H9 (cell line): ENCODE results near the gene TFDP1. TPM values are rescaled to one million over a fixed set of nuclear protein-coding genes. Genes with fewer than 3 reads are reported as not detected.
A peak's percentile ranks its signal among the peaks of the same experiment; 100 is the strongest.

Experiments used
- DNase-seq: peaks from one replicate; pipeline ENCODE4 v3.0.0-alpha.2; 2017
- H2AFZ ChIP-seq: one replicate; pipeline ENCODE4 v1.6.1; 2013; ENCODE audit warnings: mild to moderate bottlenecking, low read length, control low read depth, moderate library complexity
- H2AK5ac ChIP-seq: 2 replicates; pipeline ENCODE4 v1.6.1; 2013; ENCODE audit warnings: low read length, control low read depth, mixed read lengths; ENCODE audit not compliant: insufficient read length
- H2BK120ac ChIP-seq: one replicate; pipeline ENCODE4 v1.6.1; 2013; ENCODE audit warnings: low read depth, mild to moderate bottlenecking, low read length, control low read depth, inconsistent platforms; ENCODE audit not compliant: poor library complexity, severe bottlenecking
- H2BK12ac ChIP-seq: 2 replicates; pipeline ENCODE4 v1.6.1; 2013; ENCODE audit warnings: low read length, control low read depth, mixed read lengths, low read depth; ENCODE audit not compliant: insufficient read length
- H2BK15ac ChIP-seq: 2 replicates; pipeline ENCODE4 v1.6.1; 2013; ENCODE audit warnings: low read depth, low read length, control low read depth
- H2BK20ac ChIP-seq: one replicate; pipeline ENCODE4 v1.6.1; 2013; ENCODE audit warnings: low read depth, mild to moderate bottlenecking, low read length, control low read depth, inconsistent platforms; ENCODE audit not compliant: poor library complexity, severe bottlenecking
- H2BK5ac ChIP-seq: 2 replicates; pipeline ENCODE4 v1.6.1; 2013; ENCODE audit warnings: low read length, control low read depth, mixed read lengths; ENCODE audit not compliant: insufficient read length
- H3K14ac ChIP-seq: 2 replicates; pipeline ENCODE4 v1.6.1; 2013; ENCODE audit warnings: low read length, control low read depth; ENCODE audit not compliant: insufficient read depth
- H3K18ac ChIP-seq: 2 replicates; pipeline ENCODE4 v1.6.1; 2013; ENCODE audit warnings: low read depth, mild to moderate bottlenecking, mixed read lengths, low read length, control low read depth; ENCODE audit not compliant: insufficient read length
- H3K23ac ChIP-seq: 2 replicates; pipeline ENCODE4 v1.6.1; 2013; ENCODE audit warnings: low read length, control low read depth, mixed read lengths, low read depth; ENCODE audit not compliant: insufficient read length
- H3K23me2 ChIP-seq: 2 replicates; pipeline ENCODE4 v1.6.1; 2013; ENCODE audit warnings: low read depth, mild to moderate bottlenecking, mixed read lengths, low read length, control low read depth; ENCODE audit not compliant: insufficient read length, poor library complexity, severe bottlenecking
- H3K27ac ChIP-seq: 2 replicates; pipeline ENCODE4 v1.5.1; 2013; ENCODE audit warnings: low read length, control low read depth, mixed read lengths, low read depth; ENCODE audit not compliant: insufficient read length
- H3K27me3 ChIP-seq: 2 replicates; pipeline ENCODE4 v1.6.1; 2013; ENCODE audit warnings: low read length, control low read depth, inconsistent platforms; ENCODE audit not compliant: insufficient read depth
- H3K4ac ChIP-seq: 2 replicates; pipeline ENCODE4 v1.6.1; 2013; ENCODE audit warnings: low read depth, mild to moderate bottlenecking, control low read depth, inconsistent platforms, low read length, moderate library complexity
- H3K4me1 ChIP-seq: 2 replicates; pipeline ENCODE4 v1.6.1; 2013; ENCODE audit warnings: low read length, control low read depth, inconsistent platforms; ENCODE audit not compliant: insufficient read depth
- H3K4me2 ChIP-seq: 2 replicates; pipeline ENCODE4 v1.6.1; 2013; ENCODE audit warnings: low read length, control low read depth, mixed read lengths; ENCODE audit not compliant: insufficient read length, insufficient read depth
- H3K56ac ChIP-seq: 2 replicates; pipeline ENCODE4 v1.6.1; 2013; ENCODE audit warnings: low read depth, mild to moderate bottlenecking, mixed read lengths, low read length, control low read depth; ENCODE audit not compliant: insufficient read length
- H3K79me1 ChIP-seq: 2 replicates; pipeline ENCODE4 v1.6.1; 2013; ENCODE audit warnings: low read depth, mild to moderate bottlenecking, moderate library complexity, low read length, control low read depth, inconsistent platforms; ENCODE audit not compliant: insufficient read depth, poor library complexity, severe bottlenecking
- H3K79me2 ChIP-seq: 2 replicates; pipeline ENCODE4 v1.6.1; 2013; ENCODE audit warnings: low read length, control low read depth, inconsistent platforms; ENCODE audit not compliant: insufficient read depth
- H3K9ac ChIP-seq: 2 replicates; pipeline ENCODE4 v1.6.1; 2013; ENCODE audit warnings: low read length, control low read depth, mixed read lengths; ENCODE audit not compliant: insufficient read length; ENCODE audit errors: extremely low read depth
- H3K9me3 ChIP-seq: one replicate; pipeline ENCODE4 v1.6.1; 2013; ENCODE audit warnings: low read depth, low read length, inconsistent platforms; ENCODE audit not compliant: control insufficient read depth
- H3T11ph ChIP-seq: one replicate; pipeline ENCODE4 v1.6.1; 2013; ENCODE audit warnings: mild to moderate bottlenecking, low read length, control low read depth, inconsistent platforms
- H4K20me1 ChIP-seq: one replicate; pipeline ENCODE4 v1.6.1; 2013; ENCODE audit not compliant: control insufficient read depth, insufficient read length, insufficient read depth
- H4K5ac ChIP-seq: 2 replicates; pipeline ENCODE4 v1.6.1; 2013; ENCODE audit warnings: low read depth, mild to moderate bottlenecking, mixed read lengths, low read length, control low read depth; ENCODE audit not compliant: insufficient read length
- H4K8ac ChIP-seq: replicated peaks from 2 replicates; pipeline ENCODE4 v1.6.1; 2013; ENCODE audit warnings: low read length, control low read depth, mixed read lengths, low read depth; ENCODE audit not compliant: insufficient read length
- H4K91ac ChIP-seq: 2 replicates; pipeline ENCODE4 v1.6.1; 2013; ENCODE audit warnings: low read depth, mild to moderate bottlenecking, moderate library complexity, mixed read lengths, low read length, control low read depth; ENCODE audit not compliant: insufficient read length
- H3K27ac Mint-ChIP-seq, 3 experiments: 2 replicates in 2 of 3; 3 replicates in 1 of 3; pipeline ENCODE4 v1.8.0; 2020 to 2021; ENCODE audit warnings: mixed read lengths in 3 of 3, mild to moderate bottlenecking in 1 of 3, moderate library complexity in 1 of 3
- H3K27me3 Mint-ChIP-seq: 2 replicates; pipeline ENCODE4 v1.8.0; 2021; ENCODE audit warnings: low read depth, mild to moderate bottlenecking, moderate library complexity, mixed read lengths
- H3K36me3 Mint-ChIP-seq, 3 experiments: 2 replicates in 2 of 3; 3 replicates in 1 of 3; pipeline ENCODE4 v1.8.0; 2020 to 2021; ENCODE audit warnings: low read depth in 3 of 3, mixed read lengths in 3 of 3; ENCODE audit not compliant: insufficient read depth in 1 of 3
- H3K4me1 Mint-ChIP-seq, 2 experiments: 2 replicates each; pipeline ENCODE4 v1.8.0; 2020; ENCODE audit warnings: mixed read lengths in 2 of 2
- H3K4me3 Mint-ChIP-seq, 2 experiments: 2 replicates in 1 of 2; 3 replicates in 1 of 2; pipeline ENCODE4 v1.8.0; 2020 to 2021; ENCODE audit warnings: mild to moderate bottlenecking in 2 of 2, mixed read lengths in 2 of 2, moderate library complexity in 1 of 2
- H3K9me3 Mint-ChIP-seq, 2 experiments: 2 replicates in 1 of 2; 3 replicates in 1 of 2; pipeline ENCODE4 v1.8.0; 2020; ENCODE audit warnings: mild to moderate bottlenecking in 2 of 2, mixed read lengths in 2 of 2, moderate library complexity in 1 of 2
- CTCF ChIP-seq: fragments of 200-600 bp; sonication (generic); conservative IDR thresholded peaks from 3 replicates; pipeline ENCODE4 v1.8.0; 2021; ENCODE audit warnings: antibody characterized with exemption, mild to moderate bottlenecking
- WGBS: extraction: QIAGEN DNeasy Blood & Tissue Kit; methylation state at CpG from one replicate; pipeline ENCODE4 v1.1.7; 2013; ENCODE audit warnings: missing lambda C conversion rate, low lambda C conversion rate, mixed read lengths; ENCODE audit not compliant: insufficient read length; ENCODE audit errors: extremely low coverage; 5-methylcytosine and 5-hydroxymethylcytosine counted together
- long read RNA-seq: library from polyadenylated mRNA; unstranded; transcript quantifications from one replicate; pipeline ENCODE4 v2.0.0, GENCODE V29; 2020
- total RNA-seq: library from RNA; stranded (reverse); gene quantifications from 2 replicates; pipeline ENCODE4 v1.2.1, GENCODE V29; 2021

Gene TFDP1
- total RNA-seq = 109 and 111 TPM in 2 replicates
- long read RNA-seq, partial matches to known transcripts = 23 of 119 reads
- long read RNA-seq, other reads (novel, unspliced or antisense) = 96 of 119 reads

DNA sequence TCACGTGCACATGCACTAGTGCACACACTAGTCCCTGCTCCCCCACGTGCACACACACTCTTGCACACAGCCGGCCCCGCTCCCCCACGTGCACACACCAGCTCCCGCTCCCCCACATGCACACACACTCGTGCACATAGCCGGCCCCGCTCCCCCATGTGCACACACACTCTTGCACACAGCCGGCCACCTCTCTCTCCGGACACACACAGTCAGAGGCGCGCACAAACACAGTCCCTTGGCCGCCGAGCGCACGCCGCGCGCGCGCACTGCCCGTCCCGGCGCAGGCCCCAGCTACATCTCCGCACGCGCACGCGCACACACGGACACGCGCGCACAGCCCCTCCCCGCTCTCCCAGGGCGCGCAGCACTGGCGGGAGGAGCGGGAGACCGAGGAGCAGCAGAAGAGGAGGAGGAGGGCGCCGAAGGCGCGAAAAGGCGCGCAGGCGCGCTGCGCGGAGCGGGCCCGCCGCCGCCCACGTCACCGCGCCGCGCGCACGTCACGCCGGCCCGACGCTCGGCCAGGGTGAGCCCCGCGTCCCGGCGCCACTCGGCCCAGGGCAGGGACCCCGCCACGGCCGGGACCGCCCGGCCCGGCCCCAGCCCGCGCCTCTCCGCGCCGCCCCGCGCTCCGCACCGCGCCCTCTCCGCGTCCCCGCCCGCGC is at the start of gene TFDP1:
TSS of gene TFDP1 (plus strand) at position 549 of the 665 bp plus-strand sequence. CDS start 1,085 bp downstream, outside the sequence.
- Histone ChIP-seq H2BK5ac (no peak within 1 kb of the TSS), H3K23ac (no peak within 1 kb of the TSS), H3K18ac (peak within 1 kb of the TSS; percentile 11), H3K4me1 (peaks cover 3% of the 10 kb centered on the region; the same call in 1 of the 2 replicates), H3K4me2 (peak within 1 kb of the TSS; percentile 64), H3K27me3 (no peaks in the 10 kb centered on the region), H4K91ac (no peak within 1 kb of the TSS), H2AFZ (no peak within 1 kb of the TSS), H3K9ac (peak within 1 kb of the TSS; percentile 33), H3K9me3 (no peaks in the 10 kb centered on the region), H3K79me1 (peaks cover 10% of the 10 kb centered on the region), H3K27ac (no peak within 1 kb of the TSS), H4K5ac (no peak within 1 kb of the TSS), H2BK12ac (no peak within 1 kb of the TSS), H3K14ac (peak within 1 kb of the TSS; percentile 41), H2AK5ac (no peak within 1 kb of the TSS), H4K8ac (no peak within 1 kb of the TSS), H3K4ac (no peak within 1 kb of the TSS), H3K79me2 (peaks cover 22% of the 10 kb centered on the region; the same call in 1 of the 2 replicates), H2BK120ac (no peak within 1 kb of the TSS), H3K23me2 (no peaks in the 10 kb centered on the region), H4K20me1 (no peaks in the 10 kb centered on the region), H3K56ac (no peak within 1 kb of the TSS), H2BK20ac (no peak within 1 kb of the TSS), H3T11ph (no peak within 1 kb of the TSS), H2BK15ac (no peak within 1 kb of the TSS)
- Mint-ChIP-seq H3K9me3 (peaks cover 0 to 2% of the 10 kb centered on the region in 2 experiments; a peak in 1 of 5 replicates), H3K4me1 (peaks cover 20 to 23% of the 10 kb centered on the region in 2 experiments), H3K36me3 (peaks cover 24 to 38% (median 27%) of the 10 kb centered on the region in 3 experiments), H3K27ac (peak within 1 kb of the TSS in 1 of 3 experiments; percentile 87; a peak in 4 of 7 replicates), H3K4me3 (peak within 1 kb of the TSS; percentile 81 to 91), H3K27me3 (no peaks in the 10 kb centered on the region)
- DNase-seq = peak; percentile 77
- no peak for TF ChIP-seq CTCF
- no CpG with 5 or more reads among the region's 92 CpGs for WGBS
